Lower leg skin (tissue), 4 donors: ENCODE data around the gene SYT1. TPM values are rescaled to one million over a fixed set of nuclear protein-coding genes. Genes with fewer than 3 reads are reported as not detected.
"Not testable (repeated sequence)": the region's sequence is repeated elsewhere in the genome, so short reads cannot be mapped to it uniquely, and the experiment has no call there.

Source experiments
- DNase-seq, 2 donors: peaks; one replicate each; pipeline ENCODE4 v3.0.0-alpha.2; 2019; ENCODE audit warnings: low spot score in 2 of 2
- H3K4me3 ChIP-seq: fragments of 200-600 bp; sonication (generic); 2 replicates; pipeline ENCODE4 v1.5.1; 2017; ENCODE audit warnings: mild to moderate bottlenecking, low read depth; ENCODE audit not compliant: poor library complexity, severe bottlenecking
- CTCF ChIP-seq, 3 donors: fragments of 450-650 bp; IDR thresholded peaks; one replicate each; pipeline ENCODE4 v1.5.1; 2016; ENCODE audit warnings: antibody characterized with exemption in 3 of 3, mild to moderate bottlenecking in 3 of 3, moderate library complexity in 2 of 3
- POLR2A ChIP-seq, 2 donors: fragments of 450-650 bp; IDR thresholded peaks; one replicate each; pipeline ENCODE4 v1.6.1; 2016 to 2017; ENCODE audit warnings: antibody characterized with exemption in 2 of 2, mild to moderate bottlenecking in 1 of 2, moderate library complexity in 1 of 2
- WGBS, 2 donors: methylation state at CpG; one replicate each; pipeline ENCODE4 v1.1.5; 2018; 5-methylcytosine and 5-hydroxymethylcytosine counted together
- intact Hi-C: fragments of 100-400 bp; cut with DNase I; formaldehyde crosslinking; loops from one replicate; pipeline ENCODE4 v1.15.0; 2023; ENCODE audit warnings: low total_unique reads
- total RNA-seq, 4 donors: library from RNA; depleted of rRNA; stranded (reverse); fragments of >200 nt; gene quantifications; one replicate each; pipeline ENCODE4 v1.1.0, GENCODE V29; 2016

The SYT1 gene
- total RNA-seq, 4 donors from 2014 or later: 0.15 to 0.49 (median 0.29) TPM

- intact Hi-C loops: no loop called here
- DNase-seq: no peak
- TF ChIP-seq POLR2A (IDR thresholded peaks at IDR 0.05) (no peak), CTCF (IDR thresholded peaks at IDR 0.05) (no peak)
- H3K4me3 ChIP-seq: no peak overlapping the region
- WGBS, 2 donors: 90 to 96% methylated on average over 2 of the region's 2 CpGs
Measured at GRCh38 chr12:79023784-79024183, 159.2 kb downstream of the SYT1 start.

GRCh38 chr12:79033788-79034187 is 169.2 kb downstream of the SYT1 start:
- TF ChIP-seq CTCF (IDR thresholded peaks at IDR 0.05) (no peak), POLR2A (IDR thresholded peaks at IDR 0.05) (no peak)
- intact Hi-C loops: no loop called here
- no peak for DNase-seq
- no peak overlapping the region for H3K4me3 ChIP-seq

DNA sequence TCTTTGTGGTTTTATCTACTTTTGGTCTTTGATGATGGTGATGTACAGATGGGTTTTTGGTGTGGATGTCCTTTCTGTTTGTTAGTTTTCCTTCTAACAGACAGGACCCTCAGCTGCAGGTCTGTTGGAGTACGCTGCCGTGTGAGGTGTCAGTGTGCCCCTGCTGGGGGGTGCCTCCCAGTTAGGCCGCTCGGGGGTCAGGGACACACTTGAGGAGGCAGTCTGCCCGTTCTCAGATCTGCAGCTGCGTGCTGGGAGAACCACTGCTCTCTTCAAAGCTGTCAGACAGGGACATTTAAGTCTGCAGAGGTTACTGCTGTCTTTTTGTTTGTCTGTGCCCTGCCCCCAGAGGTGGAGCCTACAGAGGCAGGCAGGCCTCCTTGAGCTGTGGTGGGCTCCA is 180.2 kb downstream of the SYT1 start:
- H3K4me3 ChIP-seq, DNase-seq, intact Hi-C loops: not testable (repeated sequence)
- WGBS, 2 donors: 86 to 90% methylated on average over 5 to 6 of the region's 6 CpGs

GRCh38 chr12:79045149-79045703 is 180.7 kb downstream of the SYT1 start:
- 90 to 93% methylated on average over 30 to 32 of the region's 32 CpGs for WGBS, 2 donors
- intact Hi-C loops, H3K4me3 ChIP-seq, DNase-seq: not testable (repeated sequence)

GRCh38 chr12:79046021-79046420 is 181.4 kb downstream of the SYT1 start:
- no peak overlapping the region for H3K4me3 ChIP-seq
- 92 to 96% methylated on average over 1 of the region's 1 CpG for WGBS, 2 donors
- TF ChIP-seq CTCF (IDR thresholded peaks at IDR 0.05): no peak
- no peak for TF ChIP-seq POLR2A (IDR thresholded peaks at IDR 0.05)
- no peak for DNase-seq
- intact Hi-C loops: no loop called here

- 82 to 86% methylated on average over 3 of the region's 3 CpGs for WGBS, 2 donors
- no peak for DNase-seq
- intact Hi-C loops: no loop called here
- TF ChIP-seq POLR2A (IDR thresholded peaks at IDR 0.05): no peak
- TF ChIP-seq CTCF (IDR thresholded peaks at IDR 0.05): no peak
- H3K4me3 ChIP-seq: no peak overlapping the region
Measured at GRCh38 chr12:79048962-79049361, 184.4 kb downstream of the SYT1 start.

DNA sequence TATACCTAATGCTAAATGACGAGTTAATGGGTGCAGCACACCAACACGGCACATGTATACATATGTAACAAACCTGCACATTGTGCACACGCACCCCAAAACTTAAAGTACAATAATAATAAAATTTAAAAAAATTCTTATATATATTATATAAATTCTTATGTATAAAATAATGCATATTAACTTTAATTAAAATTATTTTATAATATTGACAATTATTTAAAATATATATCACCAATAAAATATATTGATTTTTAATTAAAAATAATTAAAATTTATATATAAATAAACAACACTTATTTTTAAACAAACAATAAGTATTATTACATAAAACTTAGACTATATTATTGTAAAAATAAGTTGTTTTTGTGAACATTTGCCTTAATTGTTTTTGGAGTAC is 188.8 kb downstream of the SYT1 start:
- intact Hi-C loops: no loop called here
- 94 to 96% methylated on average over 3 of the region's 3 CpGs for WGBS, 2 donors
- DNase-seq: no peak
- TF ChIP-seq POLR2A (IDR thresholded peaks at IDR 0.05): no peak
- no peak for TF ChIP-seq CTCF (IDR thresholded peaks at IDR 0.05)
- H3K4me3 ChIP-seq: no peak overlapping the region
